GM18508 (cell line): ENCODE data around the gene GDE1.

Experiments used
- ATAC-seq: cut with Tn5 transposase; IDR thresholded peaks from one replicate; pipeline ENCODE4 v1.9.1; 2021; ENCODE audit warnings: moderate number of reproducible peaks; ENCODE audit not compliant: insufficient read depth, unreplicated experiment

The GDE1 gene

GRCh38 chr16:19497176-19497575 lies 24.7 kb downstream of the GDE1 start:
- ATAC-seq: no peak

- ATAC-seq: no peak
These were observed 31.3 kb downstream of the GDE1 start for GRCh38 chr16:19490619-19491018.

- ATAC-seq: no peak
These were observed 33.7 kb downstream of the GDE1 start for GRCh38 chr16:19488213-19488640.

GRCh38 chr16:19486750-19487325 lies 35.1 kb downstream of the GDE1 start:
- ATAC-seq: no peak

GRCh38 chr16:19486051-19486450 lies 35.8 kb downstream of the GDE1 start:
- no peak for ATAC-seq

GRCh38 chr16:19485611-19486010 lies 36.3 kb downstream of the GDE1 start:
- no peak for ATAC-seq

- no peak for ATAC-seq
These were observed 37.8 kb downstream of the GDE1 start for GRCh38 chr16:19484096-19484495.

GRCh38 chr16:19482291-19482690 lies 39.6 kb downstream of the GDE1 start:
- ATAC-seq: no peak

- no peak for ATAC-seq
These were observed 40.1 kb downstream of the GDE1 start for GRCh38 chr16:19481769-19482168.

- no peak for ATAC-seq
These were observed 40.6 kb downstream of the GDE1 start for GRCh38 chr16:19481296-19481695.

- ATAC-seq: no peak
These were observed 42.6 kb downstream of the GDE1 start for GRCh38 chr16:19479302-19479721.

- no peak for ATAC-seq
These were observed 43.4 kb downstream of the GDE1 start for GRCh38 chr16:19478505-19478904.

- no peak for ATAC-seq
These were observed 47.3 kb downstream of the GDE1 start for GRCh38 chr16:19474617-19475016.

GRCh38 chr16:19472482-19472881 lies 49.4 kb downstream of the GDE1 start:
- ATAC-seq: no peak

GRCh38 chr16:19468300-19468699 lies 53.6 kb downstream of the GDE1 start:
- no peak for ATAC-seq

- ATAC-seq: no peak
These were observed 58.2 kb downstream of the GDE1 start for GRCh38 chr16:19463468-19464315.

- no peak for ATAC-seq
These were observed 61.5 kb downstream of the GDE1 start for GRCh38 chr16:19460397-19460796.

- ATAC-seq: no peak
These were observed 63.0 kb downstream of the GDE1 start for GRCh38 chr16:19458722-19459379.
